HCT116 (cell line): ENCODE results near the gene FRMD4B. TPM values are rescaled to one million over a fixed set of nuclear protein-coding genes. Genes with fewer than 3 reads are reported as not detected.

Experiments
- ATAC-seq: fragments of 200-7000 bp; cut with Tn5 transposase; 2 replicates; pipeline ENCODE4 v1.9.1; 2020; ENCODE audit warnings: mild to moderate bottlenecking, moderate library complexity
- BruUV-seq: library from RNA; stranded (reverse); fragments of 400-500 nt; replicated peaks from 2 replicates; lab custom pipeline; 2021; lab: Mats Ljungman, UMichigan
- CTCF ChIA-PET: fragments of 300-600 bp; sonication (Branson Sonifier 250); formaldehyde crosslinking; loops from one replicate; lab custom pipeline; 2021; ENCODE audit warnings: antibody characterized with exemption; lab: Charles Lee
- POLR2A ChIA-PET: fragments of 300-600, 350-600 bp; sonication (Branson Sonifier 250); formaldehyde crosslinking; loops from one replicate; lab custom pipeline; 2021; ENCODE audit warnings: antibody characterized with exemption; lab: Charles Lee
- RAD21 ChIA-PET, 2 experiments: fragments of 300-600 bp; sonication (Branson Sonifier 250); formaldehyde crosslinking; loops; one replicate each; lab custom pipeline; 2023; ENCODE audit warnings: low total read pairs in 2 of 2; ENCODE audit not compliant: uncharacterized antibody in 2 of 2, unreplicated experiment in 2 of 2, low non-redundant PET in 1 of 2; lab: Charles Lee
- DNase-seq: peaks from one replicate; pipeline ENCODE4 v3.0.0-alpha.2; 2010; ENCODE audit warnings: low read depth, low spot score
- H2AFZ ChIP-seq: fragments of 200-600 bp; shearing (Covaris generic), sonication (generic); 2 replicates; pipeline ENCODE4 v1.6.1; 2017; ENCODE audit warnings: low read depth, mixed run types, mixed read lengths, antibody characterized with exemption, low read length; ENCODE audit not compliant: poor library complexity, severe bottlenecking
- H3K27ac ChIP-seq: 2 replicates; pipeline ENCODE4 v1.5.1; 2012; ENCODE audit warnings: low read depth, low read length
- H3K27me3 ChIP-seq: fragments of 200-600 bp; sonication (generic); 2 replicates; pipeline ENCODE4 v1.6.1; 2016; ENCODE audit warnings: mixed run types, low read length, mixed read lengths; ENCODE audit not compliant: insufficient read depth
- H3K36me3 ChIP-seq, 2 experiments: fragments of 200-500 bp in 1 of 2; fragments of 200-600 bp in 1 of 2; sonication (Bioruptor generic) in 1 of 2; sonication (generic) in 1 of 2; 2 replicates each; pipeline versions ENCODE4 v1.5.1 to v1.6.1; 2014 to 2016; ENCODE audit warnings: low read length in 2 of 2, inconsistent platforms in 1 of 2, mixed read lengths in 1 of 2, mixed run types in 1 of 2; ENCODE audit not compliant: insufficient read depth in 2 of 2, control insufficient read depth in 1 of 2
- H3K4me1 ChIP-seq, 2 experiments: fragments of 200-600 bp in 1 of 2; sonication (generic) in 1 of 2; 2 replicates each; pipeline versions ENCODE4 v1.5.1 to v1.6.1; 2012 to 2017; ENCODE audit warnings: low read length in 2 of 2, inconsistent platforms in 1 of 2, mild to moderate bottlenecking in 1 of 2, mixed read lengths in 1 of 2, mixed run types in 1 of 2, moderate library complexity in 1 of 2; ENCODE audit not compliant: insufficient read depth in 2 of 2, control insufficient read depth in 1 of 2
- H3K4me2 ChIP-seq: fragments of 200-600 bp; sonication (generic); 2 replicates; pipeline ENCODE4 v1.6.1; 2017; ENCODE audit warnings: mixed run types, low read length, mixed read lengths
- H3K4me3 ChIP-seq, 2 experiments: fragments of 200-600 bp in 1 of 2; sonication (generic) in 1 of 2; replicated peaks in 1 of 2; 2 replicates each; pipeline ENCODE4 v1.5.1; 2011 to 2016; ENCODE audit warnings: low read length in 2 of 2, control low read depth in 1 of 2, low read depth in 1 of 2, mild to moderate bottlenecking in 1 of 2, mixed read lengths in 1 of 2, mixed run types in 1 of 2
- H3K79me2 ChIP-seq: fragments of 200-600 bp; sonication (generic); 2 replicates; pipeline ENCODE4 v1.6.1; 2017; ENCODE audit warnings: mild to moderate bottlenecking, mixed run types, low read length, moderate library complexity, mixed read lengths; ENCODE audit not compliant: insufficient read depth
- H3K9ac ChIP-seq: fragments of 200-600 bp; sonication (generic); 2 replicates; pipeline ENCODE4 v1.6.1; 2016; ENCODE audit warnings: low read length, mixed read lengths
- H3K9me2 ChIP-seq: fragments of 200-600 bp; sonication (generic), shearing (Covaris generic); 2 replicates; pipeline ENCODE4 v1.6.1; 2017; ENCODE audit warnings: mixed run types, mild to moderate bottlenecking, moderate library complexity; ENCODE audit not compliant: insufficient read depth
- H3K9me3 ChIP-seq, 2 experiments: fragments of 200-500 bp in 1 of 2; fragments of 200-600 bp in 1 of 2; sonication (Bioruptor generic) in 1 of 2; sonication (generic) in 1 of 2; 2 replicates each; pipeline ENCODE4 v1.6.1; 2014 to 2017; ENCODE audit warnings: low read length in 2 of 2, mixed read lengths in 2 of 2, inconsistent platforms in 1 of 2, low read depth in 1 of 2, mild to moderate bottlenecking in 1 of 2, mixed run types in 1 of 2, moderate library complexity in 1 of 2; ENCODE audit not compliant: control insufficient read depth in 1 of 2, insufficient read depth in 1 of 2
- H4K20me1 ChIP-seq: fragments of 200-600 bp; sonication (generic), shearing (Covaris generic); 2 replicates; pipeline ENCODE4 v1.6.1; 2017; ENCODE audit warnings: mixed run types, mild to moderate bottlenecking, moderate library complexity; ENCODE audit not compliant: insufficient read depth
- ATF3 ChIP-seq: IDR thresholded peaks from 2 replicates; pipeline ENCODE4 v1.6.1; 2012
- CBX3 ChIP-seq: IDR thresholded peaks from 2 replicates; pipeline ENCODE4 v1.6.1; 2012; ENCODE audit warnings: low read depth
- CEBPB ChIP-seq: IDR thresholded peaks from 2 replicates; pipeline ENCODE4 v1.6.1; 2012; ENCODE audit warnings: low read depth
- CTCF ChIP-seq, 3 experiments: fragments of 200-600 bp in 1 of 3; sonication (generic) in 1 of 3; IDR thresholded peaks in 2 of 3; conservative IDR thresholded peaks in 1 of 3; 2 replicates each; pipeline ENCODE4 v1.5.1; 2012 to 2017; ENCODE audit warnings: low read depth in 2 of 3, low read length in 2 of 3, antibody characterized with exemption in 1 of 3, borderline replicate concordance in 1 of 3, control low read depth in 1 of 3, mild to moderate bottlenecking in 1 of 3, mixed read lengths in 1 of 3, mixed run types in 1 of 3, moderate library complexity in 1 of 3; ENCODE audit not compliant: insufficient read depth in 1 of 3
- ELF1 ChIP-seq: IDR thresholded peaks from 2 replicates; pipeline ENCODE4 v1.6.1; 2012; ENCODE audit warnings: low read depth, borderline replicate concordance
- EZH2 ChIP-seq: fragments of 200-600 bp; sonication (generic); IDR thresholded peaks from 2 replicates; pipeline ENCODE4 v1.6.1; 2017; ENCODE audit warnings: antibody characterized with exemption, mixed run types
- FOSL1 ChIP-seq: IDR thresholded peaks from 2 replicates; pipeline ENCODE4 v1.6.1; 2012; ENCODE audit warnings: low read depth
- JUND ChIP-seq: IDR thresholded peaks from 2 replicates; pipeline ENCODE4 v1.6.1; 2012
- POLR2AphosphoS5 ChIP-seq: IDR thresholded peaks from 2 replicates; pipeline ENCODE4 v1.6.1; 2011; ENCODE audit warnings: mild to moderate bottlenecking, low read depth, low read length, moderate library complexity
- RAD21 ChIP-seq: IDR thresholded peaks from 2 replicates; pipeline ENCODE4 v1.6.1; 2012; ENCODE audit warnings: low read depth, mild to moderate bottlenecking
- SIN3A ChIP-seq: IDR thresholded peaks from 2 replicates; pipeline ENCODE4 v1.6.1; 2012; ENCODE audit warnings: low read depth
- SP1 ChIP-seq: IDR thresholded peaks from 2 replicates; pipeline ENCODE4 v1.6.1; 2012; ENCODE audit warnings: low read depth
- TCF7L2 ChIP-seq: IDR thresholded peaks from 2 replicates; pipeline ENCODE4 v1.7.0; 2011; ENCODE audit warnings: borderline replicate concordance, inconsistent platforms; ENCODE audit not compliant: insufficient read depth, insufficient read length; ENCODE audit errors: extremely low read depth
- ZFX ChIP-seq: fragments of 450-650 bp; IDR thresholded peaks from 2 replicates; pipeline ENCODE4 v1.6.1; 2017
- ZNF274 ChIP-seq: fragments of 200-500 bp; sonication (Bioruptor generic); IDR thresholded peaks from 2 replicates; pipeline ENCODE4 v1.6.1; 2014; ENCODE audit warnings: mild to moderate bottlenecking, low read depth, low read length, inconsistent platforms
- intact Hi-C: fragments of 100-400 bp; cut with micrococcal nuclease; formaldehyde crosslinking; loops from 2 replicates; pipeline ENCODE4 v1.10.0; 2022
- total RNA-seq: library from RNA; stranded (reverse); gene quantifications from one replicate; pipeline ENCODE4 v1.2.1, GENCODE V29; 2021; ENCODE audit not compliant: unreplicated experiment
- TF ChIP-seq, protein P1 (sequence below): IDR thresholded peaks from 2 replicates; pipeline ENCODE4 v1.6.1; 2011; ENCODE audit warnings: mild to moderate bottlenecking, low read length, moderate library complexity; ENCODE audit not compliant: insufficient replicate concordance; ENCODE audit errors: extremely low read depth
- TF ChIP-seq, protein P2 (sequence below): IDR thresholded peaks from 2 replicates; pipeline ENCODE4 v1.6.1; 2012

FRMD4B gene
- total RNA-seq, 1 experiment from 2014 or later, result 2.0 TPM

- CTCF ChIA-PET, result interaction anchor here (4.9 kb wide), 1 partner anchor 141 kb away, joined by 63 read pairs; no protein-coding TSS in a partner anchor
- no peak overlapping the region for H3K4me3 ChIP-seq
- no peak overlapping the region for H2AFZ ChIP-seq
- H3K27me3 ChIP-seq, result no peaks in the 10 kb centered on the region
- no peak for ATAC-seq
- no peak overlapping the region for H3K9ac ChIP-seq
- no peaks in the 10 kb centered on the region for H3K36me3 ChIP-seq
- no peaks in the 10 kb centered on the region for H3K4me1 ChIP-seq
- DNase-seq, result no peak
- RAD21 ChIA-PET, result no interaction called here
- no peak overlapping the region for H3K4me2 ChIP-seq
- no peaks in the 10 kb centered on the region for H3K9me2 ChIP-seq
- intact Hi-C loops, result no loop called here
- no peaks in the 10 kb centered on the region for H3K9me3 ChIP-seq
- TF ChIP-seq ELF1 (no peak), JUND (no peak), RAD21 (no peak), CEBPB (no peak), CBX3 (no peak), SIN3A (no peak), TCF7L2 (no peak), FOSL1 (no peak), CTCF (IDR thresholded peaks at IDR 0.05 in 2 of 3, conservative IDR thresholded peaks at IDR 0.05 in 1 of 3; ENCODE audit: borderline replicate concordance in 1 of 3, insufficient read depth in 1 of 3, low read depth in 2 of 3, low read length in 2 of 3) (no peak), ATF3 (no peak), ZNF274 (no peak), POLR2AphosphoS5 (no peak), EZH2 (no peak), SP1 (no peak), ZFX (no peak)
- TF ChIP-seq, protein P1, sequence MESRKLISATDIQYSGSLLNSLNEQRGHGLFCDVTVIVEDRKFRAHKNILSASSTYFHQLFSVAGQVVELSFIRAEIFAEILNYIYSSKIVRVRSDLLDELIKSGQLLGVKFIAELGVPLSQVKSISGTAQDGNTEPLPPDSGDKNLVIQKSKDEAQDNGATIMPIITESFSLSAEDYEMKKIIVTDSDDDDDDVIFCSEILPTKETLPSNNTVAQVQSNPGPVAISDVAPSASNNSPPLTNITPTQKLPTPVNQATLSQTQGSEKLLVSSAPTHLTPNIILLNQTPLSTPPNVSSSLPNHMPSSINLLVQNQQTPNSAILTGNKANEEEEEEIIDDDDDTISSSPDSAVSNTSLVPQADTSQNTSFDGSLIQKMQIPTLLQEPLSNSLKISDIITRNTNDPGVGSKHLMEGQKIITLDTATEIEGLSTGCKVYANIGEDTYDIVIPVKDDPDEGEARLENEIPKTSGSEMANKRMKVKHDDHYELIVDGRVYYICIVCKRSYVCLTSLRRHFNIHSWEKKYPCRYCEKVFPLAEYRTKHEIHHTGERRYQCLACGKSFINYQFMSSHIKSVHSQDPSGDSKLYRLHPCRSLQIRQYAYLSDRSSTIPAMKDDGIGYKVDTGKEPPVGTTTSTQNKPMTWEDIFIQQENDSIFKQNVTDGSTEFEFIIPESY, result no peak
- TF ChIP-seq, protein P2, sequence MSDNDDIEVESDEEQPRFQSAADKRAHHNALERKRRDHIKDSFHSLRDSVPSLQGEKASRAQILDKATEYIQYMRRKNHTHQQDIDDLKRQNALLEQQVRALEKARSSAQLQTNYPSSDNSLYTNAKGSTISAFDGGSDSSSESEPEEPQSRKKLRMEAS, result no peak
- TF ChIP-seq, all 23 proteins: peak for 0
- BruUV-seq, result no TSS peak
- Histone ChIP-seq H3K79me2 (no peaks in the 10 kb centered on the region), H3K27ac (no peak overlapping the region), H4K20me1 (no peaks in the 10 kb centered on the region)
- POLR2A ChIA-PET, result no interaction called here
These were observed 221.6 kb downstream of the FRMD4B start for GRCh38 chr3:69164296-69164695.
